K562 (cell line): ENCODE measurements around the gene USP15. TPM values are rescaled to one million over a fixed set of nuclear protein-coding genes. Genes with fewer than 3 reads are reported as not detected.
A peak's percentile ranks its signal among the peaks of the same experiment; 100 is the strongest.

Experiments used
- CEBPG ChIP-seq, 3 experiments: fragments of 200-800 bp in 1 of 3; sonication (Bioruptor generic) in 1 of 3; sonication (generic) in 1 of 3; formaldehyde crosslinking in 1 of 3; IDR thresholded peaks in 2 of 3; conservative IDR thresholded peaks in 1 of 3; 2 replicates each; pipeline versions ENCODE4 v1.6.1 to v1.8.0; 2016 to 2022; ENCODE audit warnings: missing compliant biosample characterization in 2 of 3, missing genetic modification characterization in 2 of 3, mild to moderate bottlenecking in 1 of 3, missing genetic modification reagents in 1 of 3
- CREB3 ChIP-seq: fragments of 450-650 bp; conservative IDR thresholded peaks from 2 replicates; pipeline ENCODE4 v1.6.1; 2016; ENCODE audit warnings: missing genetic modification characterization, low read depth, mild to moderate bottlenecking, missing compliant biosample characterization, moderate library complexity
- ELF4 ChIP-seq: fragments of 450-650 bp; formaldehyde crosslinking; IDR thresholded peaks from 2 replicates; pipeline ENCODE4 v1.4.0; 2022; ENCODE audit warnings: missing genetic modification characterization
- HEY1 ChIP-seq: fragments of 250-450 bp; sonication (Bioruptor Pico); IDR thresholded peaks from 2 replicates; pipeline ENCODE4 v1.5.0; 2020; ENCODE audit warnings: mild to moderate bottlenecking, moderate library complexity, borderline replicate concordance
- JUND ChIP-seq, 2 experiments: IDR thresholded peaks; 2 replicates in 1 of 2; 3 replicates in 1 of 2; pipeline ENCODE4 v1.6.1; 2011; ENCODE audit warnings: borderline replicate concordance in 2 of 2, low read depth in 2 of 2, low read length in 2 of 2, improper control_type of control experiment in 1 of 2, missing biosample characterization in 1 of 2, missing genetic modification characterization in 1 of 2, missing genetic modification reagents in 1 of 2
- KHSRP ChIP-seq: fragments of 450-650 bp; IDR thresholded peaks from 2 replicates; pipeline ENCODE4 v1.6.1; 2017
- NEUROD1 ChIP-seq: fragments of 150-350 bp; IDR thresholded peaks from 2 replicates; pipeline ENCODE4 v1.6.1; 2014; ENCODE audit warnings: borderline replicate concordance, low read length, low read depth; ENCODE audit not compliant: partially characterized antibody
- PHF8 ChIP-seq: fragments of 200-600 bp; sonication (generic); IDR thresholded peaks from 2 replicates; pipeline ENCODE4 v1.6.1; 2012; ENCODE audit warnings: mixed run types, mild to moderate bottlenecking, inconsistent platforms, low read length, moderate library complexity, borderline replicate concordance
- PTTG1 ChIP-seq: fragments of 450-650 bp; IDR thresholded peaks from 2 replicates; pipeline ENCODE4 v1.6.1; 2016; ENCODE audit warnings: low read depth, mild to moderate bottlenecking, missing genetic modification characterization, missing compliant biosample characterization
- RAD51 ChIP-seq: fragments of 450-650 bp; IDR thresholded peaks from 2 replicates; pipeline ENCODE4 v1.7.1; 2016; ENCODE audit warnings: low read depth, mild to moderate bottlenecking, borderline replicate concordance
- SUPT5H ChIP-seq: fragments of 450-650 bp; IDR thresholded peaks from 2 replicates; pipeline ENCODE4 v1.6.1; 2016
- TEAD1 ChIP-seq, 2 experiments: fragments of 450-650 bp in 1 of 2; sonication (generic) in 1 of 2; formaldehyde crosslinking; IDR thresholded peaks; 2 replicates each; pipeline versions ENCODE4 v1.4.0 to v1.8.0; 2020 to 2022; ENCODE audit warnings: mild to moderate bottlenecking in 2 of 2, missing genetic modification reagents in 1 of 2
- WHSC1 ChIP-seq: IDR thresholded peaks from one replicate; pipeline ENCODE4 v1.6.1; 2012; ENCODE audit warnings: low read length, control low read depth, inconsistent platforms
- ZFP91 ChIP-seq: sonication (generic); formaldehyde crosslinking; IDR thresholded peaks from 2 replicates; pipeline ENCODE4 v1.8.0; 2022; ENCODE audit warnings: mild to moderate bottlenecking, missing genetic modification reagents
- ZNF398 ChIP-seq: fragments of 250-450 bp; sonication (Bioruptor Pico); IDR thresholded peaks from 2 replicates; pipeline ENCODE4 v1.8.0; 2021; ENCODE audit warnings: moderate library complexity, mild to moderate bottlenecking, inconsistent platforms
- ZNF583 ChIP-seq: fragments of 250-450 bp; sonication (Bioruptor Pico); IDR thresholded peaks from 2 replicates; pipeline ENCODE4 v1.4.0; 2020
- ZNF609 ChIP-seq: sonication (generic); formaldehyde crosslinking; IDR thresholded peaks from 2 replicates; pipeline ENCODE4 v1.8.1; 2023; ENCODE audit warnings: missing genetic modification reagents, mild to moderate bottlenecking, borderline replicate concordance
- ZNF668 ChIP-seq: fragments of 250-450 bp; sonication (Bioruptor Pico); IDR thresholded peaks from 2 replicates; pipeline ENCODE4 v1.8.0; 2022; ENCODE audit warnings: mild to moderate bottlenecking, inconsistent platforms
- ZNF75A ChIP-seq: fragments of 450-650 bp; formaldehyde crosslinking; IDR thresholded peaks from 2 replicates; pipeline ENCODE4 v1.4.0; 2020; ENCODE audit warnings: mild to moderate bottlenecking
- polyA plus RNA-seq, 8 experiments: library from polyadenylated mRNA; depleted of rRNA in 4 of 8; stranded (reverse) in 5 of 8; unstranded in 3 of 8; fragments of >200 nt; fragmentation: Nextera tagmentation in 2 of 8; fragmentation: Illumina TruSeq in 1 of 8; extraction: Ambion mirVana in 2 of 8; extraction: Trizol in 1 of 8; gene quantifications; 2 replicates each; pipeline versions ENCODE4 v1.2.1 to v1.2.3, GENCODE V29; 2011 to 2014; ENCODE audit warnings: inconsistent platforms in 1 of 8, missing spikeins in 1 of 8
- total RNA-seq, 7 experiments: library from RNA; depleted of rRNA in 6 of 7; stranded (reverse); fragments of >200 nt in 6 of 7; fragmentation: Illumina TruSeq in 2 of 7; extraction: Trizol in 2 of 7; gene quantifications; 2 replicates each; pipeline versions ENCODE4 v1.2.1 to v1.2.3, GENCODE V29; 2011 to 2021; ENCODE audit warnings: low replicate concordance in 1 of 7

The USP15 gene
- total and polyA plus RNA-seq, 9 of the 15 experiments (the other 6 are each of a cell fraction or from before 2014, with no cell fraction given) = 140 to 272 (median 182) TPM

GRCh38 chr12:62248873-62249272 lies 11.3 kb upstream of the USP15 start (continued):
- TF ChIP-seq RAD51 (peak; percentile 23; the same call in 1 of the 2 replicates), ZNF75A (no peak), JUND (IDR thresholded peaks at IDR 0.05; ENCODE audit: borderline replicate concordance, low read depth, low read length) (peak; percentile 68), JUND (tag; IDR thresholded peaks at IDR 0.05; ENCODE audit: borderline replicate concordance, low read depth, low read length) (peak; percentile 73; the same call in 1 of the 3 replicates), ZNF583 (CRISPR knock-in tag) (no peak), WHSC1 (no peak), HEY1 (CRISPR knock-in tag) (no peak), SUPT5H (no peak), ZNF398 (CRISPR knock-in tag) (no peak), ZNF609 (no peak), PTTG1 (tag) (no peak), CREB3 (tag) (no peak), KHSRP (no peak), CEBPG (CRISPR knock-in tag; IDR thresholded peaks at IDR 0.05) (peak; percentile 90), CEBPG (tag; conservative IDR thresholded peaks at IDR 0.05 in 1 of 2, IDR thresholded peaks at IDR 0.05 in 1 of 2) (peak; percentile 88 to 95), PHF8 (no peak), TEAD1 (CRISPR knock-in tag; IDR thresholded peaks at IDR 0.05) (peak; percentile 86 to 87), ELF4 (CRISPR knock-in tag) (no peak), ZFP91 (CRISPR knock-in tag) (no peak), NEUROD1 (no peak), ZNF668 (CRISPR knock-in tag) (no peak)
